Measurements from ENCODE around the gene FBN2.

FBN2 gene

GRCh38 chr5:128216285-128216684, 321.8 kb downstream of the FBN2 start:
- DNase-seq (ENCODE audit: extremely low read depth in 1 of 2, low read depth in 1 of 2): no peak

DNA sequence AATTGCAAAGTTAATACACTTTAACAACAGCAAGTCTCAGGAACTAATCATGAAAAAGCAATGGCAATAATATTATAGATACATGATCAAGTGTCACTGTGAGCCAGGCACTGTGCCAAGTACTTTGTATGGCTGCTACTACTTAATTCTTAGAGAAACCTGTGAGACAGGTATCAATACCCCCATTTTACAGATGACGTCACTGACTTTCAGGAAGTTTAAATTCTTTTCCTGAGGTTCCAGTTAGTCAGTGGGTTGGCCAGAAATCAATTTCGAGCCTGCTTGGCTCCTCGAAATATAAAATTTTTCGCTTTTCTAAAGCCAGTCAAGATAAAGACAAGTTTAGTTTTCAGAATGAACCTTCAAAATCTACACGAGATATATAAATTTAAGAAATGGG, 324.2 kb downstream of the FBN2 start:
- DNase-seq (ENCODE audit: extremely low read depth in 1 of 2, low read depth in 1 of 2): no peak

- DNase-seq (ENCODE audit: extremely low read depth in 1 of 2, low read depth in 1 of 2): no peak
These were observed 324.7 kb downstream of the FBN2 start for GRCh38 chr5:128213340-128213739.

DNA sequence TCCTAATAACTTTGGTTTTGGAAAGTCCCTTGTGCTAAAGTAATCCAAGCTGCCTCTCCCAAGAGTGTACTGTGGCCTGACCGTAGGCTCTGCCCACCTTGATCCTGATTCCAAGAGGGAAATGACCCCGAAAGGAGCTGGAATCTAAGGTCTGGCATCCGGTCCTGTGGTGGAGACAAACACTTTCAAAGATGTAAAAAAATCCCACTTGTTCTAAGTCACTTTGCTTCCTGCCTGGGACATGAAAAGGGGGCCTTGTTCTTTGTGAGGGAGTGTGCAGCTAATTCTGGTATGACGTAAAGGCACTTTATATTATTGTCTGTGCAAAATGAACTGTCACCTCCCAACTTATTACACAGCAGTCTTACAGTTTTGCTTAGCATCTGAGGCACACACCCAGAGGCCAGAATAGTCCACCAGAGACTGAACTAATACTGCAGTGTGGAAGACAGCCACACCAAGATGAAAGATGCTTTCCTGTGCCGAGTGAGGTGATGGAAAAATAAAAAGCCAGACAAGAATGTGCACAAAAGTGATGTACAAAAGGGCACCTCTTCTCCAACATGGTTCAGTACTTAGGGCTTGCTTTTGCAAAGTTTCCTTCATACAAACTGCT, 325.7 kb downstream of the FBN2 start:
- no peak for DNase-seq (ENCODE audit: extremely low read depth in 1 of 2, low read depth in 1 of 2)

DNA sequence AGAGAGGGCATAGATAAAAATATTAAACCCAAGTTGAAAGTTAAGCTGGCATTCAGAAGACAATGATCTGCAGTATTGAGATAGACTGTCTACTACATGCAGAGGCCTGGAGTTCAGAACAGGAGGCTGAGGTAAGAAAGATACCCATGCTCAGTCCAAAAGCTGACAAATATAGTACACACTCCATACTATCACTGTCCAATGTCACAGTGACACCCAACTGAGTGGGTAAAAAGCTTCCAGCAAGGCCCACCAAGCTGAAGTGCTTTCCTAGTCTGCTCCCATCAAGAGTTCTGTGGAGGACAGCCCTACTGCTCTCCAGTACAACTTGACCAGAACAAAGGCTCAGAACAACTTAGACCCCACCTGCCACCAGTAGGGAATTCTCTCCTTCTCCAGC, 329.6 kb downstream of the FBN2 start:
- DNase-seq (ENCODE audit: extremely low read depth in 1 of 2, low read depth in 1 of 2): no peak

Measured in activated CD8-positive, alpha-beta memory T cell treated with anti-CD3 and anti-CD28 coated beads for 1 hour (primary cell).